Transverse colon (tissue), 4 donors: ENCODE data around the gene OR6K3. TPM values are rescaled to one million over a fixed set of nuclear protein-coding genes. Genes with fewer than 3 reads are reported as not detected.

ENCODE experiments used
- DNase-seq: peaks from one replicate; pipeline ENCODE4 v3.0.0-alpha.2; 2019
- H3K27ac ChIP-seq, 4 donors: fragments of 200-600 bp; sonication (generic); 2 replicates each; pipeline ENCODE4 v1.5.1; 2016 to 2018; ENCODE audit warnings: inconsistent platforms in 4 of 4
- H3K27me3 ChIP-seq: fragments of 200-600 bp; sonication (generic); 2 replicates; pipeline ENCODE4 v1.5.1; 2017; ENCODE audit warnings: inconsistent platforms
- H3K36me3 ChIP-seq, 4 donors: fragments of 200-600 bp; sonication (generic); 2 replicates each; pipeline ENCODE4 v1.5.1; 2017 to 2019; ENCODE audit warnings: inconsistent platforms in 4 of 4
- H3K4me1 ChIP-seq, 4 donors: fragments of 200-600 bp; sonication (generic); 2 replicates each; pipeline ENCODE4 v1.5.1; 2017 to 2020; ENCODE audit warnings: inconsistent platforms in 4 of 4
- H3K4me3 ChIP-seq, 4 donors: fragments of 200-600 bp; sonication (generic); 1 replicate in 1 of 4; 2 replicates in 3 of 4; pipeline versions ENCODE4 v1.5.1 to v1.6.1; 2017 to 2019; ENCODE audit warnings: inconsistent platforms in 4 of 4
- H3K9me3 ChIP-seq, 2 donors: fragments of 200-600 bp; sonication (generic); 2 replicates each; pipeline ENCODE4 v1.5.1; 2017 to 2019; ENCODE audit warnings: inconsistent platforms in 2 of 2
- CTCF ChIP-seq, 5 experiments: fragments of 200-600 bp in 3 of 5; fragments of 450-650 bp in 2 of 5; sonication (generic) in 3 of 5; IDR thresholded peaks; 1 replicate in 2 of 5; 2 replicates in 3 of 5; pipeline ENCODE4 v1.5.1; 2016 to 2017; ENCODE audit warnings: antibody characterized with exemption in 5 of 5, inconsistent platforms in 3 of 5, mild to moderate bottlenecking in 2 of 5, moderate library complexity in 1 of 5
- EP300 ChIP-seq: sonication (generic); formaldehyde crosslinking; IDR thresholded peaks from one replicate; pipeline ENCODE4 v1.6.1; 2017; ENCODE audit warnings: antibody characterized with exemption, low read depth
- POLR2A ChIP-seq: fragments of 450-650 bp; IDR thresholded peaks from one replicate; pipeline ENCODE4 v1.6.1; 2016; ENCODE audit warnings: antibody characterized with exemption, mild to moderate bottlenecking, moderate library complexity
- POLR2AphosphoS5 ChIP-seq, 3 donors: sonication (generic); formaldehyde crosslinking; IDR thresholded peaks; one replicate each; pipeline ENCODE4 v1.6.1; 2016; ENCODE audit warnings: antibody characterized with exemption in 3 of 3
- WGBS, 2 donors: methylation state at CpG; one replicate each; pipeline ENCODE4 v1.1.5; 2018; ENCODE audit warnings: low coverage in 1 of 2; 5-methylcytosine and 5-hydroxymethylcytosine counted together
- in situ Hi-C, 4 donors: fragments of 200-750 bp; cut with MboI; loops; one replicate each; pipeline versions ENCODE4 v1.15.0 to v1.15.1; 2017; ENCODE audit warnings: low sequenced_read_pairs in 3 of 4, low pct_ligation_motif_present in 1 of 4, low pct_unique_long_range_greater_than_20kb in 1 of 4
- intact Hi-C: fragments of 100-400 bp; cut with DNase I; formaldehyde crosslinking; loops from one replicate; pipeline ENCODE4 v1.15.1; 2023; ENCODE audit warnings: low total_unique reads
- total RNA-seq, 4 donors: library from RNA; depleted of rRNA; stranded (reverse); fragments of >200 nt; gene quantifications; one replicate each; pipeline ENCODE4 v1.1.0, GENCODE V29; 2016

The OR6K3 gene, protein sequence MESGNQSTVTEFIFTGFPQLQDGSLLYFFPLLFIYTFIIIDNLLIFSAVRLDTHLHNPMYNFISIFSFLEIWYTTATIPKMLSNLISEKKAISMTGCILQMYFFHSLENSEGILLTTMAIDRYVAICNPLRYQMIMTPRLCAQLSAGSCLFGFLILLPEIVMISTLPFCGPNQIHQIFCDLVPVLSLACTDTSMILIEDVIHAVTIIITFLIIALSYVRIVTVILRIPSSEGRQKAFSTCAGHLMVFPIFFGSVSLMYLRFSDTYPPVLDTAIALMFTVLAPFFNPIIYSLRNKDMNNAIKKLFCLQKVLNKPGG
- not detected for total RNA-seq

DNA sequence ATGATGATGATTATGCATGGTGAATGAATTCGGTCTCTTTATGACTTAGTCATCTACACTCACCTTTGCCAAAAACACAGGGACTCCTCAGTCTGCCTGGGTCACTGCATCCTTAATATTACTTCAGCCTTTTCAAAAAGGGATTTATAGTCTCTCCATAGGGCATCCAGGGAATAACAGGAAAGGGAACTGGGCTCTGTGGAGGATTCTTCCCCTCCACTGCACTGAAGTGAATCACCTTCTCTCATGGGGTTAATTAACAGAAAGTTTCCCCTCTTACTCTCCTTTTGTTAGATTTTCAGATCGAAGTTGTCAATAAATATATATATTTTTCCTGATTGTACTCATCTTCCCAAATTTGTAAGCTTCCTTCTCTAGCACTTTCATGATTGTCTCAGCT lies at the start of gene OR6K3:
Gene OR6K3, minus strand, starts transcription at position 101 of the 400 bp plus-strand sequence. CDS start 2,605 bp downstream, outside the sequence.
- no peak within 1 kb of the TSS for H3K4me3 ChIP-seq
- H3K4me1 ChIP-seq = no peaks in the 10 kb centered on the region
- in situ Hi-C loops (no loop called here), intact Hi-C loops (no loop called here)
- TF ChIP-seq CTCF (IDR thresholded peaks at IDR 0.05) (no peak), POLR2A (no peak), EP300 (no peak), POLR2AphosphoS5 (IDR thresholded peaks at IDR 0.05) (no peak)
- H3K27me3 ChIP-seq = no peaks in the 10 kb centered on the region
- H3K27ac ChIP-seq = no peak within 1 kb of the TSS
- no peak for DNase-seq
- no peaks in the 10 kb centered on the region for H3K36me3 ChIP-seq
- H3K9me3 ChIP-seq = no peaks in the 10 kb centered on the region
- 69 to 75% methylated on average over 2 of the region's 2 CpGs for WGBS, 2 donors

DNA sequence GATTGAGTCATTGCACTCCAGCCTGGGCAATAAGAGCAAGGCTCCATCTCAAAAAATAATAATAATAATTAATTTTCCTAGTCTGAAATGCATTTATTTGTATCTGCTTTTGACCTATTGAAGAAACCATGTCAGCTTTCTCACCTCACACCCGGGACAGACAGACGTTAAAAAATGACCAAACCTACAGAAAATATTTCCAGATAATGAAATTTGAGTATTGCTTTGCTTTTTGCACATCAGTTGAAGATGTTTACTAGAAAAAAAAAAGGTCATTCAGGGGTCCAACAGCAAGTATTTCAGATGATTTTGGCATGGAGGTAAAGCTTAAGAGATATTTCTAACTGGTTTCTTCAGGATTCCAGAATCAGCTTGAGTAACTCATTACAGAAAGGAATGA lies 33.9 kb upstream of the OR6K3 start, which contains the start of gene OR6K6:
Gene OR6K6, plus strand, starts transcription at position 301 of the 400 bp plus-strand sequence. CDS start 168 bp downstream, outside the sequence.
- H3K36me3 ChIP-seq = no peaks in the 10 kb centered on the region
- intact Hi-C loops (no loop called here), in situ Hi-C loops (no loop called here)
- H3K27me3 ChIP-seq = no peaks in the 10 kb centered on the region
- H3K4me3 ChIP-seq = no peak within 1 kb of the TSS
- WGBS, 2 donors = 84 to 85% methylated on average over 2 of the region's 2 CpGs
- no peak for DNase-seq
- no peaks in the 10 kb centered on the region for H3K9me3 ChIP-seq
- no peaks in the 10 kb centered on the region for H3K4me1 ChIP-seq
- TF ChIP-seq CTCF (IDR thresholded peaks at IDR 0.05) (no peak), EP300 (no peak), POLR2A (no peak), POLR2AphosphoS5 (IDR thresholded peaks at IDR 0.05) (no peak)
- no peak within 1 kb of the TSS for H3K27ac ChIP-seq

GRCh38 chr1:158752155-158752712 lies 31.7 kb upstream of the OR6K3 start:
- Histone ChIP-seq H3K9me3 (no peaks in the 10 kb centered on the region), H3K27me3 (no peaks in the 10 kb centered on the region), H3K4me3 (no peak overlapping the region), H3K27ac (no peak overlapping the region), H3K4me1 (no peaks in the 10 kb centered on the region), H3K36me3 (no peaks in the 10 kb centered on the region)
- in situ Hi-C loops (no loop called here), intact Hi-C loops (no loop called here)
- DNase-seq = no peak
- TF ChIP-seq CTCF (IDR thresholded peaks at IDR 0.05) = no peak
- TF ChIP-seq EP300 = no peak
- no peak for TF ChIP-seq POLR2AphosphoS5 (IDR thresholded peaks at IDR 0.05)
- TF ChIP-seq POLR2A = no peak
- 95% methylated on average over 4 of the region's 9 CpGs; no CpG with 5 or more reads in 1 of the 2 donors for WGBS, 2 donors

- H3K36me3 ChIP-seq = no peaks in the 10 kb centered on the region
- no peak for DNase-seq
- no peak overlapping the region for H3K27ac ChIP-seq
- in situ Hi-C loops (no loop called here), intact Hi-C loops (no loop called here)
- TF ChIP-seq CTCF (IDR thresholded peaks at IDR 0.05) = no peak
- TF ChIP-seq POLR2A = no peak
- TF ChIP-seq EP300 = no peak
- TF ChIP-seq POLR2AphosphoS5 (IDR thresholded peaks at IDR 0.05) = no peak
- no peaks in the 10 kb centered on the region for H3K4me1 ChIP-seq
- H3K9me3 ChIP-seq = no peaks in the 10 kb centered on the region
- peaks cover 4% of the 10 kb centered on the region for H3K27me3 ChIP-seq
- no peak overlapping the region for H3K4me3 ChIP-seq
Observed at GRCh38 chr1:158735848-158736247, 15.3 kb upstream of the OR6K3 start.
